NCI-H2196 treated with DMSO at 0.1 percent for 48 hours (cell line): ENCODE results near the gene NACAD.

Experiments
- DNase-seq: peaks from one replicate; lab custom pipeline; 2025; ENCODE audit not compliant: unreplicated experiment; lab: John Stamatoyannopoulos, UW

NACAD gene

GRCh38 chr7:45088821-45089340 lies at the start of gene NACAD:
Gene NACAD (minus strand): TSS chr7:45088969. CDS start chr7:45088894, 75 bp downstream.
- DNase-seq, result no peak

- DNase-seq, result peak; percentile 68
These were observed 47.6 kb upstream of the NACAD start for GRCh38 chr7:45136106-45137060.

GRCh38 chr7:45133877-45134276 lies 45.1 kb upstream of the NACAD start:
- DNase-seq, result no peak

GRCh38 chr7:45133352-45133751 lies 44.6 kb upstream of the NACAD start:
- DNase-seq, result no peak

- DNase-seq, result no peak
These were observed 44.0 kb upstream of the NACAD start for GRCh38 chr7:45132708-45133320.

- no peak for DNase-seq
These were observed 43.1 kb upstream of the NACAD start for GRCh38 chr7:45131891-45132290.

- DNase-seq, result no peak
These were observed 42.1 kb upstream of the NACAD start for GRCh38 chr7:45130910-45131309.

GRCh38 chr7:45129906-45130305 lies 41.1 kb upstream of the NACAD start:
- DNase-seq, result no peak

GRCh38 chr7:45129181-45129800 lies 40.5 kb upstream of the NACAD start:
- DNase-seq, result no peak

GRCh38 chr7:45126920-45127319 lies 38.2 kb upstream of the NACAD start:
- no peak for DNase-seq

GRCh38 chr7:45126201-45126600 lies 37.4 kb upstream of the NACAD start:
- no peak for DNase-seq

- DNase-seq, result no peak
These were observed 36.6 kb upstream of the NACAD start for GRCh38 chr7:45125193-45125904.

- DNase-seq, result no peak
These were observed 35.3 kb upstream of the NACAD start for GRCh38 chr7:45123913-45124710.

GRCh38 chr7:45122975-45123860 lies 34.4 kb upstream of the NACAD start:
- no peak for DNase-seq

- DNase-seq, result no peak
These were observed 30.8 kb upstream of the NACAD start for GRCh38 chr7:45119550-45119949.

GRCh38 chr7:45118889-45119331 lies 30.1 kb upstream of the NACAD start:
- DNase-seq, result no peak

GRCh38 chr7:45118292-45118691 lies 29.5 kb upstream of the NACAD start:
- no peak for DNase-seq

- DNase-seq, result no peak
These were observed 28.8 kb upstream of the NACAD start for GRCh38 chr7:45117582-45117981.

- no peak for DNase-seq
These were observed 27.3 kb upstream of the NACAD start for GRCh38 chr7:45116048-45116447.
